HEK293 (cell line): ENCODE results near the gene RTN3.

Experiments
- CTCF ChIA-PET: fragments of 350-600 bp; formaldehyde crosslinking; extraction: SDS; loops from one replicate; lab custom pipeline; 2021; ENCODE audit warnings: antibody characterized with exemption; lab: Yijun Ruan, JAX
- POLR2A ChIA-PET: fragments of 300-600 bp; formaldehyde crosslinking; extraction: SDS; loops from one replicate; lab custom pipeline; 2020; ENCODE audit warnings: antibody characterized with exemption, inconsistent platforms; lab: Yijun Ruan, JAX
- H3K27ac ChIP-seq: fragments of 200-500 bp; sonication (Bioruptor generic); 2 replicates; pipeline ENCODE4 v1.5.1; 2014; ENCODE audit warnings: low read depth, low read length, control low read depth, inconsistent platforms; ENCODE audit errors: extremely low read depth
- H3K36me3 ChIP-seq, 2 experiments: fragments of 200-500 bp in 1 of 2; sonication (Bioruptor generic) in 1 of 2; 1 replicate in 1 of 2; 2 replicates in 1 of 2; pipeline ENCODE4 v1.5.1; 2014 to 2017; ENCODE audit warnings: inconsistent platforms in 2 of 2, low read length in 2 of 2; ENCODE audit not compliant: control insufficient read depth in 2 of 2, insufficient read depth in 1 of 2
- H3K4me1 ChIP-seq: fragments of 200-500 bp; sonication (Bioruptor generic); 2 replicates; pipeline ENCODE4 v1.5.1; 2014; ENCODE audit warnings: mild to moderate bottlenecking, low read length, inconsistent platforms; ENCODE audit not compliant: control insufficient read depth, insufficient read depth
- H3K4me3 ChIP-seq: 2 replicates; pipeline ENCODE4 v1.5.1; 2011; ENCODE audit warnings: low read depth, mild to moderate bottlenecking, control low read depth, low read length, moderate library complexity
- H3K9me3 ChIP-seq: fragments of 200-500 bp; sonication (Bioruptor generic); 2 replicates; pipeline ENCODE4 v1.5.1; 2014; ENCODE audit warnings: low read depth, low read length, inconsistent platforms; ENCODE audit not compliant: control insufficient read depth, insufficient read depth
- CTCF ChIP-seq: fragments of 450-650 bp; formaldehyde crosslinking; IDR thresholded peaks from 2 replicates; pipeline ENCODE4 v1.5.1; 2016; ENCODE audit warnings: missing biosample characterization, missing genetic modification characterization
- HOXA7 ChIP-seq: sonication (generic); formaldehyde crosslinking; IDR thresholded peaks from 2 replicates; pipeline ENCODE4 v1.8.1; 2022; ENCODE audit warnings: missing genetic modification reagents, borderline replicate concordance
- KLF8 ChIP-seq: fragments of 450-650 bp; formaldehyde crosslinking; IDR thresholded peaks from 2 replicates; pipeline ENCODE4 v1.5.1; 2016; ENCODE audit warnings: missing biosample characterization, missing genetic modification characterization
- PRDM4 ChIP-seq: fragments of 450-650 bp; formaldehyde crosslinking; IDR thresholded peaks from 2 replicates; pipeline ENCODE4 v1.5.1; 2017; ENCODE audit warnings: missing biosample characterization, missing genetic modification characterization
- RBAK ChIP-seq: fragments of 450-650 bp; formaldehyde crosslinking; IDR thresholded peaks from 2 replicates; pipeline ENCODE4 v1.5.1; 2016; ENCODE audit warnings: missing biosample characterization, missing genetic modification characterization
- TRIM28 ChIP-seq: IDR thresholded peaks from 2 replicates; pipeline ENCODE4 v1.6.1; 2011; ENCODE audit warnings: low read length, control low read depth, borderline replicate concordance
- ZFP69B ChIP-seq: fragments of 450-650 bp; formaldehyde crosslinking; IDR thresholded peaks from 2 replicates; pipeline ENCODE4 v1.5.1; 2016; ENCODE audit warnings: missing biosample characterization, missing genetic modification characterization
- ZNF174 ChIP-seq: fragments of 450-650 bp; formaldehyde crosslinking; IDR thresholded peaks from 2 replicates; pipeline ENCODE4 v1.5.0; 2017; ENCODE audit warnings: missing biosample characterization, mild to moderate bottlenecking, missing genetic modification characterization
- ZNF2 ChIP-seq: fragments of 450-650 bp; formaldehyde crosslinking; IDR thresholded peaks from 2 replicates; pipeline ENCODE4 v1.5.1; 2016; ENCODE audit warnings: missing biosample characterization, missing genetic modification characterization
- ZNF239 ChIP-seq: fragments of 450-650 bp; formaldehyde crosslinking; IDR thresholded peaks from 2 replicates; pipeline ENCODE4 v1.5.1; 2016; ENCODE audit warnings: missing biosample characterization, missing genetic modification characterization
- ZNF404 ChIP-seq: fragments of 450-650 bp; formaldehyde crosslinking; IDR thresholded peaks from 2 replicates; pipeline ENCODE4 v1.5.1; 2017; ENCODE audit warnings: missing biosample characterization, missing genetic modification characterization
- ZNF521 ChIP-seq: fragments of 450-650 bp; formaldehyde crosslinking; IDR thresholded peaks from 2 replicates; pipeline ENCODE4 v1.5.1; 2017; ENCODE audit warnings: missing biosample characterization, mild to moderate bottlenecking, missing genetic modification characterization
- ZNF529 ChIP-seq: fragments of 450-650 bp; formaldehyde crosslinking; IDR thresholded peaks from 2 replicates; pipeline ENCODE4 v1.5.1; 2017; ENCODE audit warnings: missing genetic modification characterization, missing biosample characterization; ENCODE audit not compliant: insufficient replicate concordance
- ZNF548 ChIP-seq: fragments of 450-650 bp; formaldehyde crosslinking; IDR thresholded peaks from 2 replicates; pipeline ENCODE4 v1.5.1; 2016; ENCODE audit warnings: missing biosample characterization, missing genetic modification characterization
- ZNF561 ChIP-seq: fragments of 450-650 bp; IDR thresholded peaks from 2 replicates; pipeline ENCODE4 v1.5.1; 2018; ENCODE audit warnings: missing biosample characterization, missing genetic modification characterization, borderline replicate concordance
- ZSCAN5A ChIP-seq: fragments of 450-650 bp; formaldehyde crosslinking; IDR thresholded peaks from 2 replicates; pipeline ENCODE4 v1.5.1; 2016; ENCODE audit warnings: missing biosample characterization, missing genetic modification characterization
- TF ChIP-seq, protein P1 (sequence below): fragments of 450-650 bp; formaldehyde crosslinking; IDR thresholded peaks from 2 replicates; pipeline ENCODE4 v1.5.1; 2016; ENCODE audit warnings: missing biosample characterization, missing genetic modification characterization
- TF ChIP-seq, protein P2 (sequence below): fragments of 450-650 bp; IDR thresholded peaks from 2 replicates; pipeline ENCODE4 v1.5.1; 2018; ENCODE audit warnings: missing biosample characterization, mild to moderate bottlenecking, missing genetic modification characterization
- TF ChIP-seq, protein P3 (sequence below): fragments of 450-650 bp; formaldehyde crosslinking; IDR thresholded peaks from 2 replicates; pipeline ENCODE4 v1.5.1; 2016; ENCODE audit warnings: missing biosample characterization, missing genetic modification characterization
- TF ChIP-seq, protein P4 (sequence below): fragments of 450-650 bp; formaldehyde crosslinking; IDR thresholded peaks from 2 replicates; pipeline ENCODE4 v1.5.1; 2017; ENCODE audit warnings: missing biosample characterization, missing genetic modification characterization

RTN3 gene

DNA sequence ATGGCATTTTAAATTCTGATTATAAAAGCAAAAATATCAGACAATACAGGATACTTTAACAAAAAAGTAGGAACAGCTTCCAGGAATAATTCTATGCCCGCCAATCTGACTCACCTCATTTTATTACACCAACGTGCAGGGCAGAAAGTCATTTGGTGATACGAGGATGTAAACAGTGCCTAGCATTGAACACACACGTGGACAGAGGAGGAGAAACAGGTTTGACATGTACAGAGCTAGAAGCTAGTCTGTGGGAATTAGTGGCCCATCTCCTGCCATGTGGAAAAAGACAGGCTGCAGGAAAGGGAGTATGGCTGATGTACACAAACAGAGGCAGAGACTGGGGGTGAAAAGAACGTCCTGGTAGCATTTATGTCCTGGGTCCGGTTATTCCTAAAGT, 123.0 kb downstream of the RTN3 start:
- Histone ChIP-seq H3K36me3 (no peaks in the 10 kb centered on the region), H3K27ac (no peak overlapping the region), H3K4me1 (peaks cover 4% of the 10 kb centered on the region; the same call in 1 of the 2 replicates), H3K4me3 (no peak overlapping the region)
- ChIA-PET POLR2A (no interaction called here), CTCF (no interaction called here)
- no peak for TF ChIP-seq ZNF239 (tag by site-specific recombination)
- TF ChIP-seq, protein P1, sequence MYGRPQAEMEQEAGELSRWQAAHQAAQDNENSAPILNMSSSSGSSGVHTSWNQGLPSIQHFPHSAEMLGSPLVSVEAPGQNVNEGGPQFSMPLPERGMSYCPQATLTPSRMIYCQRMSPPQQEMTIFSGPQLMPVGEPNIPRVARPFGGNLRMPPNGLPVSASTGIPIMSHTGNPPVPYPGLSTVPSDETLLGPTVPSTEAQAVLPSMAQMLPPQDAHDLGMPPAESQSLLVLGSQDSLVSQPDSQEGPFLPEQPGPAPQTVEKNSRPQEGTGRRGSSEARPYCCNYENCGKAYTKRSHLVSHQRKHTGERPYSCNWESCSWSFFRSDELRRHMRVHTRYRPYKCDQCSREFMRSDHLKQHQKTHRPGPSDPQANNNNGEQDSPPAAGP (tag by site-specific recombination), result no peak
- TF ChIP-seq ZFP69B (tag by site-specific recombination), result no peak
- no peak for TF ChIP-seq PRDM4 (tag by site-specific recombination)
- TF ChIP-seq, protein P2, sequence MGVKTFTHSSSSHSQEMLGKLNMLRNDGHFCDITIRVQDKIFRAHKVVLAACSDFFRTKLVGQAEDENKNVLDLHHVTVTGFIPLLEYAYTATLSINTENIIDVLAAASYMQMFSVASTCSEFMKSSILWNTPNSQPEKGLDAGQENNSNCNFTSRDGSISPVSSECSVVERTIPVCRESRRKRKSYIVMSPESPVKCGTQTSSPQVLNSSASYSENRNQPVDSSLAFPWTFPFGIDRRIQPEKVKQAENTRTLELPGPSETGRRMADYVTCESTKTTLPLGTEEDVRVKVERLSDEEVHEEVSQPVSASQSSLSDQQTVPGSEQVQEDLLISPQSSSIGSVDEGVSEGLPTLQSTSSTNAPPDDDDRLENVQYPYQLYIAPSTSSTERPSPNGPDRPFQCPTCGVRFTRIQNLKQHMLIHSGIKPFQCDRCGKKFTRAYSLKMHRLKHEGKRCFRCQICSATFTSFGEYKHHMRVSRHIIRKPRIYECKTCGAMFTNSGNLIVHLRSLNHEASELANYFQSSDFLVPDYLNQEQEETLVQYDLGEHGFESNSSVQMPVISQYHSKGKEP (tag by site-specific recombination), result no peak
- no peak for TF ChIP-seq ZNF529 (tag by site-specific recombination)
- no peak for TF ChIP-seq ZNF561
- no peak for TF ChIP-seq ZNF521 (tag by site-specific recombination)
- no peak for TF ChIP-seq ZNF2 (tag by site-specific recombination)
- no peak for TF ChIP-seq CTCF (tag by site-specific recombination)
- TF ChIP-seq KLF8 (tag by site-specific recombination), result no peak
- TF ChIP-seq ZSCAN5A (tag by site-specific recombination), result no peak
- TF ChIP-seq RBAK (tag by site-specific recombination), result no peak
- TF ChIP-seq, all 188 proteins: peak for 0
- no peaks in the 10 kb centered on the region for H3K9me3 ChIP-seq

GRCh38 chr11:63805844-63806415, 124.6 kb downstream of the RTN3 start:
- H3K9me3 ChIP-seq, result no peaks in the 10 kb centered on the region
- H3K4me3 ChIP-seq, result no peak overlapping the region
- CTCF ChIA-PET, result interaction anchor here (0.5 kb wide), 1 partner anchor 23 kb away, joined by 5 read pairs; no protein-coding TSS in a partner anchor
- no peaks in the 10 kb centered on the region for H3K36me3 ChIP-seq
- H3K4me1 ChIP-seq, result peaks cover 4% of the 10 kb centered on the region; the same call in 1 of the 2 replicates
- POLR2A ChIA-PET, result no interaction called here
- H3K27ac ChIP-seq, result no peak overlapping the region
- TF ChIP-seq, protein P3, sequence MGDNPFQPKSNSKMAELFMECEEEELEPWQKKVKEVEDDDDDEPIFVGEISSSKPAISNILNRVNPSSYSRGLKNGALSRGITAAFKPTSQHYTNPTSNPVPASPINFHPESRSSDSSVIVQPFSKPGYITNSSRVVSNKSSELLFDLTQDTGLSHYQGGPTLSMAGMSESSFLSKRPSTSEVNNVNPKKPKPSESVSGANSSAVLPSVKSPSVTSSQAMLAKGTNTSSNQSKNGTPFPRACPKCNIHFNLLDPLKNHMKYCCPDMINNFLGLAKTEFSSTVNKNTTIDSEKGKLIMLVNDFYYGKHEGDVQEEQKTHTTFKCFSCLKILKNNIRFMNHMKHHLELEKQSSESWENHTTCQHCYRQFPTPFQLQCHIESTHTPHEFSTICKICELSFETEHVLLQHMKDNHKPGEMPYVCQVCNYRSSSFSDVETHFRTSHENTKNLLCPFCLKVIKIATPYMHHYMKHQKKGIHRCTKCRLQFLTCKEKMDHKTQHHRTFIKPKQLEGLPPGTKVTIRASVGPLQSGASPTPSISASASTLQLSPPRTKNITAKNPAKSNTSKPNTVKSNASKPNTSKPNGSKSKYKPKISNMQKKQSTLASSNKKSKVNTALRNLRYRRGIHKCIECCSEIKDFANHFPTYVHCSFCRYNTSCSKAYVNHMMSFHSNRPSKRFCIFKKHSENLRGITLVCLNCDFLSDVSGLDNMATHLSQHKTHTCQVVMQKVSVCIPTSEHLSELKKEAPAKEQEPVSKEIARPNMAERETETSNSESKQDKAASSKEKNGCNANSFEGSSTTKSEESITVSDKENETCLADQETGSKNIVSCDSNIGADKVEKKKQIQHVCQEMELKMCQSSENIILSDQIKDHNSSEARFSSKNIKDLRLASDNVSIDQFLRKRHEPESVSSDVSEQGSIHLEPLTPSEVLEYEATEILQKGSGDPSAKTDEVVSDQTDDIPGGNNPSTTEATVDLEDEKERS, result no peak
- no peak for TF ChIP-seq ZNF548 (tag by site-specific recombination)
- no peak for TF ChIP-seq HOXA7 (CRISPR knock-in tag)
- no peak for TF ChIP-seq ZNF404 (tag by site-specific recombination)
- no peak for TF ChIP-seq TRIM28
- TF ChIP-seq, protein P4, sequence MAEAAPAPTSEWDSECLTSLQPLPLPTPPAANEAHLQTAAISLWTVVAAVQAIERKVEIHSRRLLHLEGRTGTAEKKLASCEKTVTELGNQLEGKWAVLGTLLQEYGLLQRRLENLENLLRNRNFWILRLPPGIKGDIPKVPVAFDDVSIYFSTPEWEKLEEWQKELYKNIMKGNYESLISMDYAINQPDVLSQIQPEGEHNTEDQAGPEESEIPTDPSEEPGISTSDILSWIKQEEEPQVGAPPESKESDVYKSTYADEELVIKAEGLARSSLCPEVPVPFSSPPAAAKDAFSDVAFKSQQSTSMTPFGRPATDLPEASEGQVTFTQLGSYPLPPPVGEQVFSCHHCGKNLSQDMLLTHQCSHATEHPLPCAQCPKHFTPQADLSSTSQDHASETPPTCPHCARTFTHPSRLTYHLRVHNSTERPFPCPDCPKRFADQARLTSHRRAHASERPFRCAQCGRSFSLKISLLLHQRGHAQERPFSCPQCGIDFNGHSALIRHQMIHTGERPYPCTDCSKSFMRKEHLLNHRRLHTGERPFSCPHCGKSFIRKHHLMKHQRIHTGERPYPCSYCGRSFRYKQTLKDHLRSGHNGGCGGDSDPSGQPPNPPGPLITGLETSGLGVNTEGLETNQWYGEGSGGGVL (tag by site-specific recombination), result no peak
- TF ChIP-seq ZNF174 (tag by site-specific recombination), result no peak
